PFSK-1 (cell line): ENCODE data around the gene CYYR1.

Source experiments
- FOXP2 ChIP-seq: optimal IDR thresholded peaks from 2 replicates; pipeline ENCODE3; 2011; ENCODE audit warnings: borderline replicate concordance, control low read depth, inconsistent platforms; ENCODE audit not compliant: insufficient read depth; ENCODE audit errors: extremely low read length, extremely low read depth
- POLR2AphosphoS5 ChIP-seq: IDR thresholded peaks from 2 replicates; pipeline ENCODE4 v1.6.1; 2012; ENCODE audit warnings: low read depth, mild to moderate bottlenecking, control low read depth, low read length, moderate library complexity
- REST ChIP-seq, 2 experiments: IDR thresholded peaks; 2 replicates each; pipeline versions ENCODE4 v1.6.1 to v1.8.0; 2011 to 2012; ENCODE audit warnings: low read depth in 2 of 2, low read length in 2 of 2, control low read depth in 1 of 2, inconsistent platforms in 1 of 2, mild to moderate bottlenecking in 1 of 2, moderate library complexity in 1 of 2; ENCODE audit not compliant: insufficient read depth in 1 of 2
- SIN3A ChIP-seq: IDR thresholded peaks from 2 replicates; pipeline ENCODE4 v1.6.1; 2012; ENCODE audit warnings: mild to moderate bottlenecking, low read length, moderate library complexity, borderline replicate concordance; ENCODE audit not compliant: insufficient read depth
- TAF1 ChIP-seq: IDR thresholded peaks from 2 replicates; pipeline ENCODE4 v1.6.1; 2012; ENCODE audit warnings: low read length, control low read depth, borderline replicate concordance; ENCODE audit not compliant: insufficient read depth

Gene CYYR1

GRCh38 chr21:26447932-26448475, 125.1 kb downstream of the CYYR1 start:
- no peak for TF ChIP-seq FOXP2
- TF ChIP-seq REST (IDR thresholded peaks at IDR 0.05; ENCODE audit: insufficient read depth in 1 of 2, low read depth in 2 of 2, low read length in 2 of 2) = no peak
- TF ChIP-seq POLR2AphosphoS5 = no peak
- TF ChIP-seq TAF1 = no peak
- TF ChIP-seq SIN3A = no peak

- no peak for TF ChIP-seq TAF1
- no peak for TF ChIP-seq REST (IDR thresholded peaks at IDR 0.05; ENCODE audit: insufficient read depth in 1 of 2, low read depth in 2 of 2, low read length in 2 of 2)
- no peak for TF ChIP-seq SIN3A
- no peak for TF ChIP-seq POLR2AphosphoS5
- no peak for TF ChIP-seq FOXP2
Observed at GRCh38 chr21:26445440-26445839, 127.6 kb downstream of the CYYR1 start.

GRCh38 chr21:26444646-26445045, 128.4 kb downstream of the CYYR1 start:
- TF ChIP-seq POLR2AphosphoS5 (no peak), FOXP2 (no peak), SIN3A (no peak), REST (IDR thresholded peaks at IDR 0.05; ENCODE audit: insufficient read depth in 1 of 2, low read depth in 2 of 2, low read length in 2 of 2) (no peak), TAF1 (no peak)

GRCh38 chr21:26443867-26444266, 129.2 kb downstream of the CYYR1 start:
- TF ChIP-seq SIN3A = no peak
- no peak for TF ChIP-seq POLR2AphosphoS5
- TF ChIP-seq TAF1 = no peak
- no peak for TF ChIP-seq FOXP2
- no peak for TF ChIP-seq REST (IDR thresholded peaks at IDR 0.05; ENCODE audit: insufficient read depth in 1 of 2, low read depth in 2 of 2, low read length in 2 of 2)

GRCh38 chr21:26443291-26443690, 129.8 kb downstream of the CYYR1 start:
- TF ChIP-seq POLR2AphosphoS5 (no peak), FOXP2 (no peak), SIN3A (no peak), TAF1 (no peak), REST (IDR thresholded peaks at IDR 0.05; ENCODE audit: insufficient read depth in 1 of 2, low read depth in 2 of 2, low read length in 2 of 2) (no peak)
